Skeletal muscle satellite cell (primary cell): Measurements from ENCODE around the gene DPM3.

Experiments
- H3K27me3 ChIP-seq: 2 replicates; pipeline ENCODE4 v1.7.0; 2013; ENCODE audit warnings: low read length; ENCODE audit not compliant: control insufficient read depth, insufficient read depth
- H3K36me3 ChIP-seq: 2 replicates; pipeline ENCODE4 v1.7.0; 2013; ENCODE audit warnings: mild to moderate bottlenecking, control low read depth, low read length; ENCODE audit not compliant: insufficient read depth
- H3K4me1 ChIP-seq: 2 replicates; pipeline ENCODE4 v1.7.0; 2013; ENCODE audit warnings: low read length; ENCODE audit not compliant: control insufficient read depth, insufficient read depth
- H3K4me2 ChIP-seq: 2 replicates; pipeline ENCODE4 v1.7.0; 2013; ENCODE audit warnings: mild to moderate bottlenecking, low read length
- H3K4me3 ChIP-seq: 2 replicates; pipeline ENCODE4 v1.7.0; 2013; ENCODE audit warnings: low read length
- H3K9ac ChIP-seq: 2 replicates; pipeline ENCODE4 v1.7.0; 2013; ENCODE audit warnings: mild to moderate bottlenecking, low read depth, low read length, moderate library complexity
- H3K9me3 ChIP-seq: replicated peaks from 2 replicates; pipeline ENCODE4 v1.7.0; 2013; ENCODE audit warnings: mild to moderate bottlenecking, control low read depth, low read length

The DPM3 gene

GRCh38 chr1:155182052-155182550 is 41.8 kb upstream of the DPM3 start:
- Histone ChIP-seq H3K9ac (no peak overlapping the region), H3K4me1 (peaks cover 2% of the 10 kb centered on the region), H3K9me3 (no peaks in the 10 kb centered on the region), H3K4me2 (no peak overlapping the region), H3K27me3 (no peaks in the 10 kb centered on the region), H3K36me3 (peaks cover 9% of the 10 kb centered on the region), H3K4me3 (no peak overlapping the region)

- Histone ChIP-seq H3K27me3 (no peaks in the 10 kb centered on the region), H3K9me3 (no peaks in the 10 kb centered on the region), H3K9ac (no peak overlapping the region), H3K4me2 (no peak overlapping the region), H3K4me1 (peaks cover 2% of the 10 kb centered on the region), H3K4me3 (no peak overlapping the region), H3K36me3 (peaks cover 9% of the 10 kb centered on the region)
Observed at GRCh38 chr1:155181371-155182051, 41.2 kb upstream of the DPM3 start.

DNA sequence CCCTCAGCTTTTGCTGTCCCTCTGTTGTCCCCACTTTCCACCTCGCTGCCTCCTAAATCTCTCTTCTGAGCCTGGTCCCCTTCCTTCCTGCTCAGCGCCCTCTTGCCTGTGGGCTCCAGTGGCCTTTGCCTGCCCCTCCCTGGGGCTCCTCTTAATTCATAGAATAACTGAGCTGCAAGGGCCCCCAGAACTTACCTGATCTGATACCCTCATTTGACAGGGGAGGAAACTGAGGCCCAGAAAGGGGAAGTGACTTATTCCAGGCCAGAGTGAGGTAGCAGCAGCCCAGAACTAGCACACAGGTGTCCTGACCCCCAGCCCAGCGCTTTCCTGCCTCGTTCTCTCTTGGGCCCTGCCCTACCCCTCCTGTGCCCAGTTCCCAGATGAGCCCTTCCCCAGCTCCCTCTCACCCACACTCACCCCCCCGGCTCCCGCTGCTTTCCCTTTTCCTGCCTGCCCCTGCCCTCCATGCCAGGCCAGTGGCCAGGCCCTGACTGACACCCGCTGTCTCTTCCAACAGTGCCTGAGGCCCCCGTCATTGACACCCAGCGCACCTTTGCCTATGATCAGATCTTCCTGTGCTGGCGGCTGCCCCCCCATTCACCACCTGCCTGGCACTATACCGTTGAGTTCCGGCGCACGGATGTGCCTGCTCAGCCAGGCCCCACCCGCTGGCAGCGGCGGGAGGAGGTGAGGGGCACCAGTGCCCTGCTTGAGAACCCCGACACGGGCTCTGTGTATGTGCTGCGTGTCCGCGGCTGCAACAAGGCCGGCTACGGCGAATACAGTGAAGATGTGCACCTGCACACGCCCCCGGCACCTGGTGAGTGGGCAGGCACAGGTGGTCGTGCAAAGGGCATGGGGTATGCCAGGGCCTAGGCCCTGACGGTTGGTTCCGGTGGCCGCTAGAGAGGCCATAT is 39.0 kb upstream of the DPM3 start:
- Histone ChIP-seq H3K9ac (no peak overlapping the region), H3K9me3 (no peaks in the 10 kb centered on the region), H3K27me3 (no peaks in the 10 kb centered on the region), H3K4me2 (no peak overlapping the region), H3K4me1 (peaks cover 4% of the 10 kb centered on the region), H3K4me3 (no peak overlapping the region), H3K36me3 (peaks cover 9% of the 10 kb centered on the region)

- H3K36me3 ChIP-seq = peaks cover 9% of the 10 kb centered on the region
- H3K9ac ChIP-seq = no peak overlapping the region
- no peaks in the 10 kb centered on the region for H3K27me3 ChIP-seq
- no peak overlapping the region for H3K4me3 ChIP-seq
- H3K4me1 ChIP-seq = peaks cover 11% of the 10 kb centered on the region
- no peaks in the 10 kb centered on the region for H3K9me3 ChIP-seq
- H3K4me2 ChIP-seq = no peak overlapping the region
Observed at GRCh38 chr1:155178441-155179111, 38.2 kb upstream of the DPM3 start.

- no peak overlapping the region for H3K4me3 ChIP-seq
- no peaks in the 10 kb centered on the region for H3K27me3 ChIP-seq
- H3K4me1 ChIP-seq = peaks cover 15% of the 10 kb centered on the region
- H3K9me3 ChIP-seq = no peaks in the 10 kb centered on the region
- no peak overlapping the region for H3K4me2 ChIP-seq
- H3K36me3 ChIP-seq = peaks cover 9% of the 10 kb centered on the region
- no peak overlapping the region for H3K9ac ChIP-seq
Observed at GRCh38 chr1:155177918-155178281, 37.6 kb upstream of the DPM3 start.

DNA sequence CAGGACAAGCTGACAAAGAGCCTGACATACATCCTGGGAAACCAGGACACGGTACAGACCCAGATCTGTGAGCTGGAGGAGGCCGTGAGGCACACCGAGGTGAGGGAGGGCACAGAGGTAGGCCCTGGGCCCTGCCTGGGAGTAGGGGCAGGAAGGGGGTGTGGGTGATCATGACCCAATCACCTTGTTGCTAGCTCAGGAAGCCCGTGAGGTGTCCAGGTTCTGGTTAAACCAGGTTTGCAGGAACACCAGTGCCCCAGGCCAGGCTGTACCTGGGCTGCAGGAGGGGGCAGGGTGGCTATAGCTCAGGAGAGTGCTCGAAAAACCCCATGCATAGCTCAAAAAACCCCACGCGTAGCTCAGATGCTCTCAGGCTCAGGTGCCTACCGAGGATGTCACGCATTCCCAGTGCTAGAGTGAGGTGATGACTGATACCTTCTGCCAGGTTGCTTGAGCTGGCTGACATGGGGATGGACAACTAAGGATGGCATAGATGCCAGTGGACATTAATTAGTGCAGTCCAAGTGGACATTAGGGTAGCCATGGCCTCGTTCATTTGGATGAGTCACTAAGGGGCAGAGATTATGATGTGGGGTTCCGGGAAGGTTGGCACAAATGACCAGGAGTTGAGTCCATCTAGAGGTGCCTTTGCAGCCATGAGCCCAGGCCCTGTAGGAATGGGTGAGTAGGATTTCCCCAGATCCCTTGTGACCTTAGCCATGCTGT is 37.0 kb upstream of the DPM3 start:
- Histone ChIP-seq H3K36me3 (peaks cover 9% of the 10 kb centered on the region), H3K9ac (no peak overlapping the region), H3K27me3 (no peaks in the 10 kb centered on the region), H3K4me3 (no peak overlapping the region), H3K9me3 (no peaks in the 10 kb centered on the region), H3K4me1 (peaks cover 16% of the 10 kb centered on the region), H3K4me2 (no peak overlapping the region)

GRCh38 chr1:155176544-155177071 is 36.3 kb upstream of the DPM3 start:
- peaks cover 23% of the 10 kb centered on the region for H3K4me1 ChIP-seq
- no peak overlapping the region for H3K4me3 ChIP-seq
- H3K36me3 ChIP-seq = peaks cover 9% of the 10 kb centered on the region
- no peak overlapping the region for H3K4me2 ChIP-seq
- no peak overlapping the region for H3K9ac ChIP-seq
- H3K27me3 ChIP-seq = no peaks in the 10 kb centered on the region
- H3K9me3 ChIP-seq = no peaks in the 10 kb centered on the region

GRCh38 chr1:155175927-155176371 is 35.6 kb upstream of the DPM3 start:
- Histone ChIP-seq H3K9ac (no peak overlapping the region), H3K27me3 (no peaks in the 10 kb centered on the region), H3K4me1 (peaks cover 23% of the 10 kb centered on the region)

DNA sequence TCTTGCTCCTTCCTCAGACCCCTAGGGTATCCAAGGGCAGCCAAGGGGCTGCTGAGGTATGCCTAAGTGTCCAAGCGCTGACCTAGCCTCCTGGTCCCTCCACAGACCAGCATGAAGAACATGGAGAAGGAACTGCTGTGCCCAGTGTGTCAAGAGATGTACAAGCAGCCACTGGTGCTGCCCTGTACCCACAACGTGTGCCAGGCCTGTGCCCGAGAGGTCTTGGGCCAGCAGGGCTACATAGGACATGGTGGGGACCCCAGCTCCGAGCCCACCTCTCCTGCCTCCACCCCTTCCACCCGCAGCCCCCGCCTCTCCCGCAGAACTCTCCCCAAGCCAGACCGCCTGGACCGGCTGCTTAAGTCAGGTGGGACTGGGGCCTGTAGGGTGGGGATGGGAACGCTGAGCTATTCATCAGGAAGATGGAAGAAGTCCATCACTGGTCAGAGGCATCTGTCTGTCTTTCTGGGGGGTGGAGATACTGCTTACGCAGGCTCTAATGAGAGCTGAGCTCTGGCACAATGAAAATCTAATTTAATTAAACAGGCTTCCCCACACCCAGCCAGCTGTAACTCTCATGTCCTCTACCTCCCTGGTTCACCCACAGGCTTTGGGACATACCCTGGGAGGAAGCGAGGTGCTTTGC is 35.1 kb upstream of the DPM3 start:
- Histone ChIP-seq H3K4me2 (peak overlapping the region; percentile 81), H3K4me1 (peaks cover 23% of the 10 kb centered on the region), H3K9me3 (no peaks in the 10 kb centered on the region), H3K36me3 (peaks cover 11% of the 10 kb centered on the region), H3K9ac (no peak overlapping the region), H3K4me3 (peak overlapping the region; percentile 87), H3K27me3 (no peaks in the 10 kb centered on the region)

More at GRCh38 chr1:155175927-155176371, 35.6 kb upstream of the DPM3 start:
- Histone ChIP-seq H3K4me3 (no peak overlapping the region), H3K36me3 (peaks cover 9% of the 10 kb centered on the region), H3K9me3 (no peaks in the 10 kb centered on the region), H3K4me2 (no peak overlapping the region)
